ENCODE data around the gene PCNP.

DNA sequence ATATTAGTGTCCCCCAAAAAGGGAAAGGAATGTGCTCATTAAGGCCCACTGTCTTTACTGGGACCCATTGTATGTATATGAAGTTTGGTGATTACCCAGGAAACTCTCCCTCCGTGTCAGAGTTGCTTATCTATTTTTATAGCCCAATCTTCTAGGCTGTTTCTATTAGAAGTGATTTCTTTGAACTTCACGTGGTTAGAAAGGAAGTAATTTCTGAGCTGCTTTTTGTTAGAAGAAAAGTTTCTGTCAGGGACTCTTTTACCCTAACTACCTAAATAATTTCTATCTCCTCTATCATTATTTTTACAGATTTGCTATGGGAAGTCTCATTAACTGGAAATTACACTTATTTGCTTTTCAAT lies 43.3 kb upstream of the PCNP start:
- TF ChIP-seq, protein P1, sequence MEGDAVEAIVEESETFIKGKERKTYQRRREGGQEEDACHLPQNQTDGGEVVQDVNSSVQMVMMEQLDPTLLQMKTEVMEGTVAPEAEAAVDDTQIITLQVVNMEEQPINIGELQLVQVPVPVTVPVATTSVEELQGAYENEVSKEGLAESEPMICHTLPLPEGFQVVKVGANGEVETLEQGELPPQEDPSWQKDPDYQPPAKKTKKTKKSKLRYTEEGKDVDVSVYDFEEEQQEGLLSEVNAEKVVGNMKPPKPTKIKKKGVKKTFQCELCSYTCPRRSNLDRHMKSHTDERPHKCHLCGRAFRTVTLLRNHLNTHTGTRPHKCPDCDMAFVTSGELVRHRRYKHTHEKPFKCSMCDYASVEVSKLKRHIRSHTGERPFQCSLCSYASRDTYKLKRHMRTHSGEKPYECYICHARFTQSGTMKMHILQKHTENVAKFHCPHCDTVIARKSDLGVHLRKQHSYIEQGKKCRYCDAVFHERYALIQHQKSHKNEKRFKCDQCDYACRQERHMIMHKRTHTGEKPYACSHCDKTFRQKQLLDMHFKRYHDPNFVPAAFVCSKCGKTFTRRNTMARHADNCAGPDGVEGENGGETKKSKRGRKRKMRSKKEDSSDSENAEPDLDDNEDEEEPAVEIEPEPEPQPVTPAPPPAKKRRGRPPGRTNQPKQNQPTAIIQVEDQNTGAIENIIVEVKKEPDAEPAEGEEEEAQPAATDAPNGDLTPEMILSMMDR (optimal IDR thresholded peaks at IDR 0.05 in 1 of 3, IDR thresholded peaks at IDR 0.05 in 1 of 3, conservative IDR thresholded peaks at IDR 0.05 in 1 of 3; ENCODE audit: extremely low read depth in 1 of 3, insufficient read depth in 2 of 3, low read length in 3 of 3) = no peak
- TF ChIP-seq EZH2 (IDR thresholded peaks at IDR 0.05; ENCODE audit: low read length) = no peak

All from keratinocyte (primary cell).